KMS-11 (cell line): ENCODE results near the gene SLC17A9.

Experiments
- H2AFZ ChIP-seq: fragments of 200-600 bp; sonication (generic); 2 replicates; pipeline ENCODE4 v1.6.1; 2016; ENCODE audit warnings: antibody characterized with exemption, mixed run types, low read depth
- H3K27ac ChIP-seq: fragments of 200-600 bp; sonication (generic); 2 replicates; pipeline ENCODE4 v1.6.1; 2016; ENCODE audit warnings: mild to moderate bottlenecking, mixed run types
- H3K27me3 ChIP-seq: fragments of 200-600 bp; sonication (generic); 2 replicates; pipeline ENCODE4 v1.6.1; 2017; ENCODE audit warnings: mild to moderate bottlenecking, low read depth, mixed run types, moderate library complexity; ENCODE audit not compliant: insufficient read depth
- H3K36me3 ChIP-seq: fragments of 200-600 bp; sonication (generic); 2 replicates; pipeline ENCODE4 v1.6.1; 2017; ENCODE audit warnings: mild to moderate bottlenecking, mixed run types; ENCODE audit not compliant: insufficient read depth
- H3K4me1 ChIP-seq: fragments of 200-600 bp; sonication (generic); 2 replicates; pipeline ENCODE4 v1.6.1; 2016; ENCODE audit warnings: mild to moderate bottlenecking, low read depth, mixed run types; ENCODE audit not compliant: poor library complexity, severe bottlenecking
- H3K4me2 ChIP-seq: fragments of 200-600 bp; sonication (generic); 2 replicates; pipeline ENCODE4 v1.7.0; 2016; ENCODE audit warnings: mild to moderate bottlenecking, mixed run types
- H3K4me3 ChIP-seq: fragments of 200-600 bp; sonication (generic); IDR thresholded peaks from 2 replicates; pipeline ENCODE4 v1.6.1; 2017; ENCODE audit warnings: low read depth, low read length, mixed read lengths; ENCODE audit not compliant: insufficient read depth
- H3K79me2 ChIP-seq: fragments of 200-600 bp; sonication (generic); 2 replicates; pipeline ENCODE4 v1.6.1; 2016; ENCODE audit warnings: low read depth, mixed run types; ENCODE audit not compliant: insufficient read depth
- H3K9ac ChIP-seq: fragments of 200-600 bp; sonication (generic); 2 replicates; pipeline ENCODE4 v1.6.1; 2016; ENCODE audit warnings: mild to moderate bottlenecking, mixed run types
- H4K20me1 ChIP-seq: fragments of 200-600 bp; sonication (generic); 2 replicates; pipeline ENCODE4 v1.6.1; 2016; ENCODE audit warnings: mild to moderate bottlenecking, mixed run types; ENCODE audit not compliant: insufficient read depth
- CTCF ChIP-seq: fragments of 200-600 bp; sonication (generic); conservative IDR thresholded peaks from 2 replicates; pipeline ENCODE4 v1.6.1; 2017; ENCODE audit warnings: low read depth, mild to moderate bottlenecking, antibody characterized with exemption, low read length, moderate library complexity, mixed read lengths

SLC17A9 gene

GRCh38 chr20:62980380-62980960 lies 28.0 kb downstream of the SLC17A9 start:
- H3K27me3 ChIP-seq: peaks cover 92% of the 10 kb centered on the region

GRCh38 chr20:62980970-62981369 lies 28.5 kb downstream of the SLC17A9 start:
- no peaks in the 10 kb centered on the region for H4K20me1 ChIP-seq
- H3K4me1 ChIP-seq: peaks cover 23% of the 10 kb centered on the region
- no peak overlapping the region for H3K4me3 ChIP-seq
- no peak overlapping the region for H2AFZ ChIP-seq
- no peak overlapping the region for H3K9ac ChIP-seq
- H3K4me2 ChIP-seq: no peak overlapping the region
- no peak for TF ChIP-seq CTCF
- H3K79me2 ChIP-seq: no peaks in the 10 kb centered on the region
- no peak overlapping the region for H3K27ac ChIP-seq
- H3K27me3 ChIP-seq: peaks cover 92% of the 10 kb centered on the region
- no peaks in the 10 kb centered on the region for H3K36me3 ChIP-seq

More at GRCh38 chr20:62980380-62980960, 28.0 kb downstream of the SLC17A9 start:
- peaks cover 23% of the 10 kb centered on the region for H3K4me1 ChIP-seq
- H2AFZ ChIP-seq: no peak overlapping the region
- H3K36me3 ChIP-seq: no peaks in the 10 kb centered on the region
- H3K27ac ChIP-seq: no peak overlapping the region
- H3K9ac ChIP-seq: no peak overlapping the region
- H3K4me2 ChIP-seq: no peak overlapping the region
- no peaks in the 10 kb centered on the region for H4K20me1 ChIP-seq
- TF ChIP-seq CTCF: no peak
- H3K4me3 ChIP-seq: no peak overlapping the region
- no peaks in the 10 kb centered on the region for H3K79me2 ChIP-seq

- Histone ChIP-seq H3K9ac (no peak overlapping the region), H4K20me1 (no peaks in the 10 kb centered on the region), H3K36me3 (no peaks in the 10 kb centered on the region), H3K4me1 (peaks cover 16% of the 10 kb centered on the region), H3K79me2 (no peaks in the 10 kb centered on the region), H3K4me3 (no peak overlapping the region), H3K27me3 (peaks cover 88% of the 10 kb centered on the region), H2AFZ (no peak overlapping the region), H3K27ac (no peak overlapping the region), H3K4me2 (no peak overlapping the region)
- TF ChIP-seq CTCF: no peak
Observed at GRCh38 chr20:62982124-62983075, 29.9 kb downstream of the SLC17A9 start.

- Histone ChIP-seq H3K4me3 (no peak overlapping the region), H2AFZ (no peak overlapping the region), H3K27ac (no peak overlapping the region), H3K27me3 (peaks cover 88% of the 10 kb centered on the region), H3K79me2 (no peaks in the 10 kb centered on the region), H3K36me3 (no peaks in the 10 kb centered on the region), H3K4me2 (no peak overlapping the region), H3K9ac (no peak overlapping the region), H4K20me1 (no peaks in the 10 kb centered on the region), H3K4me1 (peaks cover 10% of the 10 kb centered on the region)
- no peak for TF ChIP-seq CTCF
Observed at GRCh38 chr20:62983210-62983609, 30.7 kb downstream of the SLC17A9 start.
